ENCODE results near the gene PTOV1.

PTOV1 gene

GRCh38 chr19:49882643-49883042, 31.7 kb downstream of the PTOV1 start:
- H3K4me3 ChIP-seq (replicated peaks; ENCODE audit: low read depth, low read length), result no peak overlapping the region
- DNase-seq (ENCODE audit: extremely low read depth, low read depth), result no peak
- no peak for TF ChIP-seq CTCF (IDR thresholded peaks at IDR 0.05; ENCODE audit: low read depth, low read length, missing control alignments)

- no peak for TF ChIP-seq CTCF (IDR thresholded peaks at IDR 0.05; ENCODE audit: low read depth, low read length, missing control alignments)
- no peak for DNase-seq (ENCODE audit: extremely low read depth, low read depth)
- H3K4me3 ChIP-seq (replicated peaks; ENCODE audit: low read depth, low read length), result no peak overlapping the region
Observed at GRCh38 chr19:49883094-49883493, 32.1 kb downstream of the PTOV1 start.

GRCh38 chr19:49884109-49884508, 33.1 kb downstream of the PTOV1 start:
- no peak for TF ChIP-seq CTCF (IDR thresholded peaks at IDR 0.05; ENCODE audit: low read depth, low read length, missing control alignments)
- no peak overlapping the region for H3K4me3 ChIP-seq (replicated peaks; ENCODE audit: low read depth, low read length)
- no peak for DNase-seq (ENCODE audit: extremely low read depth, low read depth)

- no peak for TF ChIP-seq CTCF (IDR thresholded peaks at IDR 0.05; ENCODE audit: low read depth, low read length, missing control alignments)
- no peak overlapping the region for H3K4me3 ChIP-seq (replicated peaks; ENCODE audit: low read depth, low read length)
- DNase-seq (ENCODE audit: extremely low read depth, low read depth), result no peak
Observed at GRCh38 chr19:49884760-49885159, 33.8 kb downstream of the PTOV1 start.

DNA sequence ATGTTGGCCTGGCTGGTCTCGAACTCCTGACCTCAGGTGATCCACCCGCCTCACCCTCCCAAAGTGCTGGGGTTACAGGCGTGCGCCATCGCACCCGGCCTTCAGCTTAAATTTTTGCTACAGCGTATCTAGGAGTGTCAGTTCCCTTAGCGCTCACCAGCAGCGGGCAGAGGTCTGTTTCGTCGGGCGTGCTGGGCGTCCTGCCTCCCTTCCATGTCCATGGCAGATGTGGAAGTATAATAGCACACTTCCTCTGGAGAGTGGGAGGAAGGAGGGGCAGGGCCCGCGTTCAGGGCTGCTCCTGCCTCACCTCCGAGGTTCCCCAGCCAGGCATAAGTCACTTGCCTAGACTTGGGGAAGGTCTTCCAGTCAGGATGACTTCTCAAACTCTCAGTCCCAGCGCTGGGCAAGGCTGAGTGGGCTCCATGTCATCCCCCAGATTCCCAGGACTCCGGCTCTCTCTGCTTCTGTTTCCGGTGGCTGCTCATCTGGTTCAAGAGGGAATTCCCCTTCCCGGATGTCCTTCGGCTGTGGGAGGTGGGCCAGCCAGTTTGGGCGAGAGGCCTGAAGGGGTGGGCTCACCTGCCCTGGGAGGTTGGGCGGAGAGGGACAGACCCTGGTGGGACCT, 36.2 kb downstream of the PTOV1 start:
- no peak overlapping the region for H3K4me3 ChIP-seq (replicated peaks; ENCODE audit: low read depth, low read length)
- no peak for TF ChIP-seq CTCF (IDR thresholded peaks at IDR 0.05; ENCODE audit: low read depth, low read length, missing control alignments)
- DNase-seq (ENCODE audit: extremely low read depth, low read depth), result no peak

GRCh38 chr19:49887665-49888509, 36.9 kb downstream of the PTOV1 start:
- no peak for DNase-seq (ENCODE audit: extremely low read depth, low read depth)
- no peak overlapping the region for H3K4me3 ChIP-seq (replicated peaks; ENCODE audit: low read depth, low read length)
- TF ChIP-seq CTCF (IDR thresholded peaks at IDR 0.05; ENCODE audit: low read depth, low read length, missing control alignments), result no peak
